Measurements from ENCODE around the gene MYO1G.
"Not testable (repeated sequence)": the region's sequence is repeated elsewhere in the genome, so short reads cannot be mapped to it uniquely, and the experiment has no call there.

The MYO1G gene

DNA sequence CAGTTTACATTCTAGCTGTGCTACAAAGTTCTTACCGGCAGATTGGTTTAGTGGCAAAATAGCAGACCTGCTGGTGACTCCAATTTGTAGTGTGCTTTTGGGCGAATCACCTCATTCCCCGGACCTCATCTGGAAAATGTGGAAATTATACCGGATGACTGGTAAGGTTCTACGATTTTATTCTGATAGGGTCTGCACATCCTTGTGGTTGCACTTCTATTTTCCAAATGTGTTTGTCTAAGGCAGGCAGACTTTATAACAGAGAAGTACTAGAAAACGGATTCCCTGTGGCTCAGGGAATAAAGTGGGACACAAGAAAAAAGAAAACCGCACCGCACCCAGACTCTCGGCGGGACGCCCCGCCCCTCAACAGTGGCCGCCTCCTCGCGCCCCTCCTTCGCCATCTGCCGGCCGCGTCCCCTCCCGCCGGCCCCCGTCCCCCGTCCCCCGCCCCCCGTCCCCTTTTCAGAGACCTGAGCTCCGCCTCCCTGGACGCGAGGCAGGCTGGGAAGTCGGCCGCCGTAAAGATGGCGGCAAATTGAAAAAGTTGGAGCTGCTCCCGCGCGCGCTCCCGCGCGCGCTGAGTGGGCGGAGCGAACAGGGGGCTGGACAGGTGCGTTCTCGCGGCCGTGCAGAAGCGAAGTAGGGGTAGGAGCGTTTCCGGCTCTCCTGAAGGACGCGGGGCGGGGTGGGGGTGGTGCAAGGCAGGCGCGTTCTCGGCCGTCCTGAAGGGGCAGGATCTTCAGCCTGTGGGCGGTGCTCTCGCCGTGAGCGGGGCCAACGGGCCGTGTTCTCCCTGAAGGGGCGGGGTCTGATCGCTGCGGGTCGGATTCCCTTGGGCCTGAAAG lies 20.7 kb upstream of the MYO1G start:
- DNase-seq (ENCODE audit: low read depth) = peak; percentile 98

DNA sequence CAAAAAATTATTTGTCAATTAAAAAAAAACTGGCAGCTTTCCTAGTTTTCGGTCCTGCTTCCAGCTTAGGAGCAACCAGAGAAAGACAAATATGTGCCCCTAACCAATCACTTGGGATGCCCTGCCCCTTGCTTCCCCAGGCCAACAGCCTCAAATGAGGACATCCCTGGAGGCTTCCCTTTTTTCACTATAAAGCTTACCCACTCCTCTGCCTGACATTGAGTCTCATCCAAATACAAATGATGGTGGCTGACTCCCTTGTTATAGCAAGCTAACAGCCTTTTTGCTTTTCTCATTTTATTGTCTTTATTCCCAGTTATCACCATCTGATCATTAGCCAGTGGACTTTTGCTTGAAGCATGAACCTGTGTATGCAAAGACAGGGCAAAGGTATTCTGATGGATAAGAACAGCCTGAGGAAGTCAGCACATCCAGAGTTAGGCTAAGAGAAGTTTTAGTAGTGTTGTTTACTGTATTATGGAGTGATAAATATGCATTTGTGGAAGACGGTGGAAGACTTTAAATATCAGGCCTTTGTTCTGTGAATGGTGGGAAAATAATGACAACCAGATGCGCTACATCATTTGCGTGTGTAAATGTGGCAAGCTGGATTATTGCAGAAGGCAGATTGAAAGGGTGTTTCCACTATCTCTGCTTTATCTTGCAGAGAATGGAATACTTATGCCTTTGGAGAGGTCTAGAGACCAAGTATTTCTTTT lies 19.5 kb upstream of the MYO1G start:
- DNase-seq (ENCODE audit: low read depth) = no peak

DNA sequence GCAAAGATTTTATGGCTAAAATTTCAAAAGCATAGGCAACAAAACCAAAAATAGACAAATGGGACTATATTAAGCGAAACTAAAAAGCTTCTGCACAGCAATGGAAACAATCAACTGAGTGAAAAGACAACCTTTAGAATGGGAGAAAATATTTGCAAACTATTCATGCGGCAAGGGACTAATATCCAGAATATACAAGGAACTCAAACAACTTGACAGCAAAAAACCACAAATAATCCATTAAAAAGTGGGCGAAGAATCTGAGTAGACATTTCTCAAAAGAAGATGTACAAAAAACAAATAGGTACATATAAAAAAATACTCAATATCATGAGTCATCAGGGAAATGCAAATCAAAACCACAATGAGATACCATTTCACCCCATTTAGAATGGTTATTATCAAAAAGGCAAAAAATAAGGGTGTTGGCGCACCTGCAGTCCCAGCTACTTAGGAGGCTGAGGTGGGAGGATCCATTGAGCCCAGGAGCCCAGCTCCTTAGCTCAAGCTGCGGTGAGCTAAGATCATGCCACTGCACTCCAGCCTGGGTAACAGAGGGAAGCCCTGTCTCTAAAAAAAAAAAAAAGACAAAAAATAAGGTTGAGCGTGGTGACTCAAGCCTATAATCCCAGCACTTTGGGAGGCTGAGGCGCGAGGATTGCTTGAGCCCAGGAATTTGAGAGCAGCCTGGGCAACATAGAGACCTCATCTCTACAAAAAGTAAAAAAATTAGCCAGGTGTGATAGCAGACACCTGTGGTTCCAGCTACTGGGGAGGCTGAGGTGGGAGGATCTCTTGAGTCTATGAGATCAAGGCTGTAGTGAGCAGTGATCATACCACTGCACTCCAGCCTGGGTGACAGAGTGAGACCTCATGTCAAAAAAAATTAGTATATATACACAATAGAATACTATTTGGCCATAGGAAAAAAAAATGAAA lies 17.0 kb upstream of the MYO1G start:
- no peak for DNase-seq (ENCODE audit: low read depth)

DNA sequence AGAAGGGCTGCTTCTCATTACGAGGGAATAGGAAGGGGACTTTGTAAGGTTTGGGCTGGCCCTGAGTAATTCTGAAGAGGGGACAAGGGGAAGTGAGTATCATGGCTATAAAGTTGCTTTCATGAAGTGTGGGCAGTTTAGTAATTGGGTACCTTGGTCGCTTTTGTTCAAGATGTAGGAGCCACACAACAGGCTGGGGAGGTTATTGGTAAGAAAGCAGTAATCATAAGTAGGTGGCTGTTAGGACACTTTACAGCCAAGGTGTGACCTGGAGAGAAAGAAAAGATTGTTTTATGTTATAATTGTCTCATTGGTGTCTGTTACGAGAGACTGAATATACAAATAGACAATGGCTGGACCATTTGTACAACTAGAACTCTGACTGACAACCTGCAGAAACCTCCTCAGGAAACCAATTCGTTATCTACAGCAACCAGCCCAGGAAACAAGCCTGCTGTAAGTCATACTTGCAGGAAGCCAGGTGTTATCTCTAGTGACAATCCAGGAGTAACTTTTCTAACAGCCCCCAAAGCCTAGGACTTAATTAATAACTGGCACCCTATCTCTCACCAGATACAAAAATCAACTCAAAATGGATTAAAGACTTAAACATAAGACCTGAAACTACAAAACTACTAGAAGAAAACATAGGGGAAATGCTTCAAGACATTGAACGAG lies 16.2 kb upstream of the MYO1G start:
- no peak for DNase-seq (ENCODE audit: low read depth)

DNA sequence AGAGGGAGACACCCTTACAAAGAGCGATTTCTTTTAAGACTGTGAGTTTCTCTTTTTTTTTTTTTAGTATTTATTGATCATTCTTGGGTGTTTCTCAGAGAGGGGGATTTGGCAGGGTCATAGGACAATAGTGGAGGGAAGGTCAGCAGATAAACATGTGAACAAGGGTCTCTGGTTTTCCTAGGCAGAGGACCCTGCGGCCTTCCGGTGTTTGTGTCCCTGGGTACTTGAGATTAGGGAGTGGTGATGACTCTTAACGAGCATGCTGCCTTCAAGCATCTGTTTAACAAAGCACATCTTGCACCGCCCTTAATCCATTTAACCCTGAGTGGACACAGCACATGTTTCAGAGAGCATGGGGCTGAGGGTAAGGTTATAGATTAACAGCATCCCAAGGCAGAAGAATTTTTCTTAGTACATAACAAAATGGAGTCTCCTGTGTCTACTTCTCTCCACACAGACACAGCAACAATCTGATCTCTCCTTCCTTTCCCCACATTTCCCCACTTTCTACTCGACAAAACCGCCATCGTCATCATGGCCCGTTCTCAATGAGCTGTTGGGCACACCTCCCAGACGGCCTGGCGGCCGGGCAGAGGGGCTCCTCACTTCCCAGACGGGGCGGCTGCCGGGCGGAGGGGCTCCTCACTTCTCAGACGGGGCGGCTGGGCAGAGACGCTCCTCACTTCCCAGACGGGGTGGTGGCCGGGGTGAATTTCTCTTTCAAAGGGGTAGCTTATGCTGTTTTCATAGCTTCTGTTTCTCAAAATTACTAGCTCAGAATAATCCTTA lies 13.4 kb upstream of the MYO1G start:
- not testable (repeated sequence) for DNase-seq (ENCODE audit: low read depth)

DNA sequence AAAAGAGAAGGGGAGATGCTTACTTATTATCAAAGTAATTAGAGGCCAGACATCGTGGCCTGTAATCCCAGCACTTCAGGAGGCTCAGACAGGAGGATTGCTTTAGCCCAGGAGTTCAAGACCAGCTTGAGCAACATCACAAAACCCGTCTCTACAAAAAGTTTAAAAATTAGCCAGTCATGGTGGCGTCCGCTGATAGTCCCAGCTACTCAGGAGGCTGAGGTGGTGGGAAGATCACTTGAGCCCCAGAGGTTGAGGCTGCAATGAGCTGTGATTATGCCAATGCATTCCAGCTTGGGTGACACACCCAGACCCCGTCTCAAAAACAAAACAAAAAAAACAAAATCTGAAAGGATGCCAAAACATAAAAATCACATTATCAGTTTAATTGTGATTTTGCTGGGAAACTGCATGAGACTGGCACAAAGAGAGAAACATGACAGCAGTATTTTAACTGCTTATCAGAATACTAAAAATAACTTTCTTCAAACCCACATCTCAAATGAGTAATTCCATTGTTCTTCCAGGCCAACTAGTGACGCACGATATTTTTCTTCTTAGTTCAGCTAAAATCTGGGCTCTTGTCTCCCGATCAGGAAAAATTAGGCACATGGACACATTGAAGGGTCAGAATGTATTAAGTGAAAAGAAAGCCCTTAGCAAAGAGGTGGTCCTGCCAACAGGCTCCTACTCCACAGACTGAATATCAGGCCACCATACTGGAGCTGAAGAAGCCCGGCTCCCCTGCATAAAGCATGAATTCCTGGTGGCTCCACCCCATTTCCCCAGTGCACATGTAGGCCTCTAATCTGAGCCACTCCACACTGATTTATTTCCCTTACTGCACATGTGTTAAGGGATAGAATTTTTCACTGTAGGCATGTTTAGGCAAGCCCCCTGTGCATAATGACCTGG lies 11.6 kb upstream of the MYO1G start:
- DNase-seq (ENCODE audit: low read depth) = peak; percentile 76

DNA sequence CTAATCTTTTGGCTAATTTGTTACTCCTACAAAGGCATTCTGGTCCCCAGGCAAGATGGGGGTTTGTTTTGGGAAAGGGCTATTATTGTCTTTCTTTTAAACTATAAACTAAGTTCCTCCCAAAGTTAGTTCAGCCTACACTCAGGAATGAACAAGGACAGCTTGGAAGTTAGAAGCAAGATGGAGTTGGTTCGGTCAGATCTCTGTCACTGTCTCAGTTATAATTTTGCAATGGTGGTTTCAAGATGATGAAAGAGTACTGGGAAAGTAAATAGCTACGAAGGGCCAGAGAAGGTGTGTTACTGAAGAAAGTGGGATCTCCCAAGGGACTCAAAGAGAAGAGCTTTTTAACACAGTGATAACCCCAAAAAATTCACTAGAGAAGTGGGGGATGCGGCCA lies 10.3 kb upstream of the MYO1G start:
- DNase-seq (ENCODE audit: low read depth) = no peak

DNA sequence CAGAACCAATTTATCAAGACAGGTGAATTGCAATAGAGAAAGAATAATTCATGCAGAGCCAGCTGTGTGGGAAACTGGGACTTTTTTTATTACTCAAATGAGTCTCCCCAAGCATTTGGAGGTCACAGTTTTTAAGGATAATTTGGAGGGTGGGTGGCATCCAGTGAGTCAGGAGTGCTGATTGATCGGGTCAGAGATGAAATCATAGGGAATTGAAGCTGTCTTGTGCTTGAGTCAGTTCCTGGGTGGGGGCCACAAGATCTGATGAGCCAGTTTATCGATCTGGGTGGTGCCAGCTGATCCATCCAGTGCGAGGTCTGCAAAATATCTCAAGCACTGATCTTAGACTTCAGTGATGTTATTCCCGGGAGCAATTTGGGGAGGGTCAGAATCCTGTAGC lies 9.9 kb upstream of the MYO1G start:
- DNase-seq (ENCODE audit: low read depth) = no peak

DNA sequence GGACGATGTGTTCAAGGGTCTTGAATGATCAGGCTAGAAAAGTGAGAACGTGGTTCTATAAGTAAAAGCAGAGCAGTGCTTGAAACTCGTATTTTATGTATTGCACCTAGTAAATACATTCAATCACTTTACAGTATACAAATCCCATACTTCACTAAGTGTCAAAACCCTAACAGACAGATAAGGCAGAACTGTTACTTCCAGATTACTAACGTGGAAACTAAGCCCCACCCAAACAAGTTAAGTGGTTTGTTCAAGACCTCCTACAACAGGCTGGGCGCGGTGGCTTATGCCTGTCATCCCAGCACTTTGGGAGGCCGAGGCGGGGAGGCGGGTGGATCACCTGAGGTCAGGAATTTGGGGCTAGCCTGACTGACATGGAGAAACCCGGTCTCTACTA lies 9.2 kb upstream of the MYO1G start:
- no peak for DNase-seq (ENCODE audit: low read depth)

DNA sequence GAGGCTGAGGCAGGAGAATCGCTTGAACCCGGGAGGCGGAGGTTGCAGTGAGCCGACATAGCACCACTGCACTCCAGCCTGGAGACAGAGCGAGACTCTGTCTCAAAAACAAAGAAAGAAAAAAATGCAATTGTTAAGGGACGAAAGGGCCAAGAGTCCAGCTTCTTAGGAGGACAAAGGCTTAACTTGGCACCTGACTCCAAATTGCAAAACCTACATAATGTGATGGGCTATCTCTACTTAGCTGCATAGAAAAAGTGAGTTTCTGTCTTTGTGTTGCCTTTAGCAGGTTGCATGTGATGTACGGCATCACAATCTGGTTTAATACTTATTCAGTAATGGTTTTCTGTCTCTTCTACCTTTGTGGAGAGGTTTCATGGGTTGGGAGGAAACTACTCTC lies 8.6 kb upstream of the MYO1G start:
- DNase-seq (ENCODE audit: low read depth) = no peak

DNA sequence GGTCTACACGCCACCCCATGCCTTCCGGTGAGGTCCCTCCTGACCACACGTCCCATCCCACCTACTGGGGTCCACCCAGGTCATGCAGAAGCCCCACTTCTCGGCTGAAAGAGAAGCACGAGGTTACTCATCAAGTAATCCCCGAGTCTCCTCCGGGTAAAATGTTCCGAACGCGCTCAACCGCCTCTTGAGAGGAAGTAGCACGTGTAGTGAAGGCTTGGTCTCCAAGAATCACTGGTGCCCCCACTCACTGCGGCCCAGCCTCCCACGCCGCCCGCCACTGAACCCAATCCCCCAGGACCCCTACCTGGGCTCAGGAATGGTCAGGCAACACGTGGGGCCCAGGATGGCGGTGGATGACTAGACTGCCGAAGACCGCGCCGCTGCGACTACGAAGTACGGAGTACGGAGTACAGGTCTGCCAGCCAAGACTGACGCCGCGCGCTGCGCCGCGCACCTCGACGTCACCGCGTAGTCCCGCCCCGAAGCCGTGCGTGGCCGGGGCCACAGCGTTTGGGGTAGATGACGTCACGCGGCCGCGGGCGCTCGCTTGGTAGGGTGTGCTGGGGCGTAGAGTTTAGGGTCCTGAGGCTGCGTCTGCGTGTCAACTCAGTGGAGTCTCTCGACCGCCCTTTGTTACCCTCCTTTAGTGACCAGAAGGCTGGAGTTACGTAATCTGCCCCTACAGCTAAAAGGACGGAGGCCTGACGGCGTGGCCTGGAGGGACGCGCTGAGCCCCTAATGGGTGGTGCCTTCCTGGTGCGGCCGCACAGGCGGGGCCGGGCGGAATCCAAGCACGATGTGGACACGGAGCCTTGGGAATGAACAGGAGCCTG lies 7.6 kb upstream of the MYO1G start:
- peak; percentile 92 for DNase-seq (ENCODE audit: low read depth)

DNA sequence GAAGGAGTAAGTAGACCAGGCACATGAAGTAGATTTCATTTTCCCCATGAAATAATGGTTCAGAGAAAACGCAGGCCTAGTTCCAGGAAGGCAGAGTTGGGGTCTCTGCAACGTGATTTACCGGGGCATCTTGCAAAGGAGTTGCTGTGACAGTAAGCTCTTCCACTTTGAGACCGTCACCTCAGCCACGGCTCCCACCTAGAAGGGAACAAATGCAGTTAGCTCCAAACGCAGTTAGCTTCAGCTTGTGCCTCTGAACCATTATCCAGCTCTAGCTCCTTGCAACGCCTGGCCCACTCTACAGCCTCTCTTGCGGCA lies 7.0 kb upstream of the MYO1G start:
- DNase-seq (ENCODE audit: low read depth) = no peak

DNA sequence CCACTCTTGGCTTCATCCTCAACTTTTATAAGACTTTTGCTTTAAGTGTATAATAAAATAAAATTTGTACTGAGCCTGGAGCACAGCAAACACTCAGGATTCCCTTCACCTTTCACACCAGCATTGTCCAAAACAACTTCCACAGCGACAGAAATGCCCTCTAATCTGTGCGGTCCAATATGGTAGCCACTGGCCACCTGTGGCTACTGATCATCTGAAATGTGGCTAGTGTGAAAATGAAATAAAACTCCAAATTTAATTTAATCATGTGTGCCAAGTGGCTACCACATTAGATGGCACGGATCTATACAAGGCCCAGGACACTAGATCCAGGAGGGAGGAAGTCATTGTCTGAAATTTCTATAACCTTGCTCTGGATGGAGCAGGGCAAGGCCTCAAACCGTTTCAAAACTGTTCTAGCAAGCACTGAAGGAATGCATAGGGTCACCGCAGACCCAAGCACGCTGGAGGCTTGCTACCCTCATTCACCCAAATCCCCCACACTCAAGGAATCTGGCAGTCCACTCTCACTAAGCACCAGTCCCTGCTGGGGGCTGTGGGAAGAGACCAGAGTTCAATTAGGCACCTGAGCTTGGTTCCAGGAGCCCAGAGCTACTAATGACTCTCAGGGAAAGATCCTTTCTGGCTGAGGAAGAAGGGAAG lies 6.3 kb upstream of the MYO1G start:
- no peak for DNase-seq (ENCODE audit: low read depth)

DNA sequence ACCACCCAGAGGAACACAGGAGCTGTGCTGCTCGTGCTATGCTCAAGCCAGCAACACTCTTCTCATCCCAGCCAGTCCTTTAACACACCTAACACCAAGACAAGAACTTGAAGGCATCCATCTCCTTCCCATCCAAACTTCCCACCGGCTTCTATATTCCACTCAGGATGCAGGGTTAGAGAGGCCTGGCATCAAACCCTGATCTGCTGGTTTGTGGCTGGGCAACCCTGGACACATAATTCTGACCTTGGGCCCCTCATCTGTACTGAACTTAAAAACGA lies 5.6 kb upstream of the MYO1G start:
- DNase-seq (ENCODE audit: low read depth) = no peak

DNA sequence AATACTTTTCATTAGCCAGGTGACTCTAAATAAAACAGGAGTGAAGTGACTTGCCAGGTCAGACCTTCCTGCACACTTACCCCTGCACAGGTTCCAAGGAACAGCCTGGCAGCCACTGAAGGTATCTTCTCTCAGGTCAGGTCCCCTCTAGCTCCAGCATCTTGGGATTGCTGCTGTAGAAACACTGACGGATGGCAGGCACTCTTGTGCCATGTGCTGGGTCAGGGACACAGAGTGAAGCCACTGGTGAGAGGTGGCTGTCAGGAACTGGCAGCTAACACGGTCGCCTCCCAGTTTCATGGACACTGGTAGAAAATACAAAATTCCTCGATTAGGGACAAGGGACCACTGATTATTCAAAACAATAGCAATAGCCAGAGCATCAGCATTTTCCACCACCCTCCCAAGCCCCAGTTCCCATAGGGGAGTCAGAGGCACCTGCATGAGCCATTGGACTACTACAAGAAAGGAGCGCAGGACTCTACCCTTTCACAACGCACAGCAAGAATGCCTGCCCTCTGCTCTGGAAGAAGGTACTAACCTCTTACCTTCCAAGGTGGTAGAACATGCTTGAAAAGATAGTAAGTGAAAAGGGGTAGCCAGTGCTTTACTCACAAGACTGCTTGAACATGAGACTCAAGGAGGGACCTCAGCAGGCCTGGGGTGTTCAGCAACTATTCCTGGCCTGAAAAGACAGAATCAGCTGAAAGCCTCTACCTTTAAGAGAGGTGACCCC lies 5.1 kb upstream of the MYO1G start:
- DNase-seq (ENCODE audit: low read depth) = no peak

DNA sequence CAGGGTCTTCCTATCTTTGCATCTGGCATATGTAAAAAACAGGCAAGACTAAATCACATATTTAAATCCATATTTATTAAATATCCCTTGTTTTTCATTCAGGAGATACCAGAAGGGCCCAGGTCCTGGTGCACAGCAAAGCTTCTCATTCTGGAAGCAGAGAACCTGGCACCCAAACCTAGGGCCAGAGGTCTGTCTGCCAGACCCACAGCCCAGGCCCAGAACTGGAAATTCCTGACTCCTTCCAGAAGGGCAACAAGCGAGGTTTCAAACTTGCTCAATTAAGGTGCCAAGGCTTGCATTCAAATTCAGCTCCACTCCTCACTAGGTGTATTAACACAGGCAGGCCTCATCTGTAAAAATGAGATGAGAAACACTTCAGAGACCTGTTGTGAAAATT lies 4.2 kb upstream of the MYO1G start:
- no peak for DNase-seq (ENCODE audit: low read depth)

DNA sequence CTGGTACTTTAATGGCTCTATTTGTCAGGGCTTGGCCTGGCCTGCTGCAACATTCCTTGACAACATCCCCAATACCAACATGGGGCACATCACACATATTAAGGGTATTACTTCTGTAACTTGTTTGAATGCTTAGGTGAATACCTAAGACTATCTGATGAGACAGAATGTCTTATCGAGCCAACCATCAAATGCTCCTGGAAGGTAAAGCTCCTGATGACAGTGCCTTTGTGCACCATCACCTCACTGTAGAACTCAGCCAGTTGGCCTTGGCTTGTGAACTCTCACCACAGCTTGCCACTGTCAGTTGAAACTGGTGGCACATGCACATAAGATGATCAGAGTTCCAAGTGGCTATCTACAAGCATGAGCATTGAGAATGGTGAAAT lies 3.7 kb upstream of the MYO1G start:
- no peak for DNase-seq (ENCODE audit: low read depth)

DNA sequence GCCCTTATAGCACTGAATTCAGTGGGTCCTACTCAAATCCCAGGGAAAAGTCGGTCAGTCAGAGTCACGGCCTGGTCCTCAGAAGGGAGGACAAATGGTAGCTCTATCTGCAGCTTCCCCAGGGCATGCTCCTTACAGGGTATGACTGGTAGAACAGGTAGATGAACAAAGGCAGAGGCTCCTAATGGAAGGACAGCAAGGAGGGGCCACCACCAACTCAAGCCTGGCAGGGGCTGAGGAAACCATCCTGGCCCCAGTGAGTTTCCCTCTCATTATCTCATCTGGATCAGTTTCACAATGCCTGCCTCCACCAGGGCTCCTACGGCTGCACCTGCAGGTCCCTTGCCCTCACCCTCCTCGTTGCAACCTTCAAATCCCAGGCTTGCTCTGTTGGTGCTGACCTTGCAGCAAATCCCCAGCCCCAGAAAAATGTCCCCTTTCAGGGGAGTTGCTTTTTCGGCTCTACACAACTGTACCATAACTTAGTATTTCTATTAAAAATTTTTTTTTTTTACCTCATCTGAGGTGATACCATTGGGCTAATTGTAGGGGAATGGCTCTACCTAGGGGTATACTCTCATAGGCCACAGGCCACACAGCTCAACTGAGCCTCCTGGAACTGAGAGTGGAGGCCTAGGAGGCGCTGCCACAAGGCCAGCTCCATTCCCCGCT lies 2.4 kb upstream of the MYO1G start:
- DNase-seq (ENCODE audit: low read depth) = no peak

All from amniotic epithelial cell (primary cell).